ENCODE measurements around the gene SERPINA4. TPM values are rescaled to one million over a fixed set of nuclear protein-coding genes. Genes with fewer than 3 reads are reported as not detected.

Gene SERPINA4
- total and polyA plus RNA-seq, 9 of the 15 experiments (the other 6 are each of a cell fraction or from before 2014, with no cell fraction given), result not detected

- H3K36me3 ChIP-seq (ENCODE audit: control insufficient read depth, insufficient read depth, low read length), result no peaks in the 10 kb centered on the region
- H3K9ac ChIP-seq (ENCODE audit: insufficient read depth in 1 of 2, low read depth in 2 of 2, low read length in 2 of 2), result no peak overlapping the region
- no peak for FAIRE-seq
- no peak overlapping the region for H2AFZ ChIP-seq (ENCODE audit: low read depth, low read length)
- no peaks in the 10 kb centered on the region for H4K20me1 ChIP-seq (replicated peaks; ENCODE audit: control insufficient read depth, insufficient read depth, low read length)
- no peak overlapping the region for H3K4me2 ChIP-seq (ENCODE audit: insufficient read depth, low read length)
- no peaks in the 10 kb centered on the region for H3K9me3 ChIP-seq (replicated peaks; ENCODE audit: control insufficient read depth, insufficient read depth, low read depth, low read length)
- no peak for TF ChIP-seq IRF2 (CRISPR knock-in tag; IDR thresholded peaks at IDR 0.05)
- TF ChIP-seq FOXK2 (conservative IDR thresholded peaks at IDR 0.05 in 1 of 2, IDR thresholded peaks at IDR 0.05 in 1 of 2; ENCODE audit: low read depth in 2 of 2), result no peak
- TF ChIP-seq ZNF165 (CRISPR knock-in tag; IDR thresholded peaks at IDR 0.05; ENCODE audit: borderline replicate concordance), result no peak
- H3K4me3 ChIP-seq, result no peak overlapping the region
- H3K79me2 ChIP-seq (ENCODE audit: control insufficient read depth, insufficient read depth, low read length), result no peaks in the 10 kb centered on the region
- POLR2A ChIA-PET, result no interaction called here
- BruUV-seq (replicated peaks), result no TSS peak
- in situ Hi-C loops (cut with MboI), result no loop called here
- H3K27ac ChIP-seq (ENCODE audit: extremely low read depth, low read depth, low read length), result no peak overlapping the region
- no peaks in the 10 kb centered on the region for H3K4me1 ChIP-seq (replicated peaks in 1 of 2; ENCODE audit: control insufficient read depth in 2 of 2, insufficient read depth in 2 of 2, low read length in 2 of 2)
- intact Hi-C loops (cut with micrococcal nuclease), result no loop called here
- no peaks in the 10 kb centered on the region for H3K9me1 ChIP-seq (ENCODE audit: control insufficient read depth, insufficient read depth, low read length)
- no peak for DNase-seq (ENCODE audit: extremely low read depth in 1 of 4, low spot score in 3 of 4)
- WGBS (ENCODE audit: insufficient coverage, low coverage, missing lambda C conversion rate), result 0% methylated on average over 1 of the region's 5 CpGs
- CTCF ChIA-PET (ENCODE audit: low intra/inter-chr PET ratio), result no interaction called here
- no peaks in the 10 kb centered on the region for H3K27me3 ChIP-seq (ENCODE audit: control insufficient read depth in 2 of 2, insufficient read depth in 2 of 2, low read length in 2 of 2)
- no peak for ATAC-seq
Measured at GRCh38 chr14:94611179-94611578, 49.9 kb downstream of the SERPINA4 start.

- Histone ChIP-seq H3K9me1 (ENCODE audit: control insufficient read depth, insufficient read depth, low read length) (no peaks in the 10 kb centered on the region), H3K9ac (ENCODE audit: insufficient read depth in 1 of 2, low read depth in 2 of 2, low read length in 2 of 2) (no peak within 1 kb of the TSS), H3K27me3 (ENCODE audit: control insufficient read depth in 2 of 2, insufficient read depth in 2 of 2, low read length in 2 of 2) (no peaks in the 10 kb centered on the region), H3K4me2 (ENCODE audit: insufficient read depth, low read length) (no peak within 1 kb of the TSS), H4K20me1 (replicated peaks; ENCODE audit: control insufficient read depth, insufficient read depth, low read length) (no peaks in the 10 kb centered on the region), H3K9me3 (replicated peaks; ENCODE audit: control insufficient read depth, insufficient read depth, low read depth, low read length) (no peaks in the 10 kb centered on the region), H3K79me2 (ENCODE audit: control insufficient read depth, insufficient read depth, low read length) (no peaks in the 10 kb centered on the region), H3K27ac (ENCODE audit: extremely low read depth, low read depth, low read length) (no peak within 1 kb of the TSS), H3K4me1 (replicated peaks in 1 of 2; ENCODE audit: control insufficient read depth in 2 of 2, insufficient read depth in 2 of 2, low read length in 2 of 2) (no peaks in the 10 kb centered on the region), H3K36me3 (ENCODE audit: control insufficient read depth, insufficient read depth, low read length) (no peaks in the 10 kb centered on the region), H2AFZ (ENCODE audit: low read depth, low read length) (no peak within 1 kb of the TSS), H3K4me3 (no peak within 1 kb of the TSS)
- DNase-seq (ENCODE audit: extremely low read depth in 1 of 4, low spot score in 3 of 4) (no peak), ATAC-seq (no peak), FAIRE-seq (no peak)
- intact Hi-C loops (cut with micrococcal nuclease), result no loop called here
- no TSS peak for BruUV-seq (replicated peaks)
- in situ Hi-C loops (cut with MboI), result no loop called here
- 0% methylated on average over 4 of the region's 4 CpGs for WGBS (ENCODE audit: insufficient coverage, low coverage, missing lambda C conversion rate)
- ChIA-PET CTCF (ENCODE audit: low intra/inter-chr PET ratio) (no interaction called here), POLR2A (no interaction called here)
- TF ChIP-seq, protein P1, sequence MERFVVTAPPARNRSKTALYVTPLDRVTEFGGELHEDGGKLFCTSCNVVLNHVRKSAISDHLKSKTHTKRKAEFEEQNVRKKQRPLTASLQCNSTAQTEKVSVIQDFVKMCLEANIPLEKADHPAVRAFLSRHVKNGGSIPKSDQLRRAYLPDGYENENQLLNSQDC (CRISPR knock-in tag; IDR thresholded peaks at IDR 0.05), result no peak
- TF ChIP-seq MYC (IDR thresholded peaks at IDR 0.05; ENCODE audit: low read depth, low read length) (no peak), MYC (CRISPR knock-in tag; IDR thresholded peaks at IDR 0.05; ENCODE audit: borderline replicate concordance, low read depth) (no peak), PRMT5 (CRISPR knock-in tag; IDR thresholded peaks at IDR 0.05) (no peak), ZNF699 (CRISPR knock-in tag; IDR thresholded peaks at IDR 0.05; ENCODE audit: insufficient replicate concordance) (no peak), SMC3 (conservative IDR thresholded peaks at IDR 0.05; ENCODE audit: insufficient read depth, low read depth, low read length) (no peak), ZNF316 (IDR thresholded peaks at IDR 0.05) (no peak), NR2F6 (CRISPR knock-in tag; IDR thresholded peaks at IDR 0.05) (no peak), SP1 (CRISPR knock-in tag; IDR thresholded peaks at IDR 0.05) (no peak), MIER1 (IDR thresholded peaks at IDR 0.05; ENCODE audit: low read depth) (no peak), FOXP1 (CRISPR knock-in tag; IDR thresholded peaks at IDR 0.05) (no peak), TARDBP (IDR thresholded peaks at IDR 0.05) (no peak), NCOA1 (IDR thresholded peaks at IDR 0.05; ENCODE audit: low read depth) (no peak), MAFG (tag; conservative IDR thresholded peaks at IDR 0.05) (no peak), GTF2F1 (IDR thresholded peaks at IDR 0.05; ENCODE audit: low read depth, low read length) (no peak), ZNF384 (IDR thresholded peaks at IDR 0.05; ENCODE audit: low read depth, low read length) (no peak), THRA (IDR thresholded peaks at IDR 0.05) (no peak)
Measured at GRCh38 chr14:94612174-94612573, 50.9 kb downstream of the SERPINA4 start, which contains the start of gene SERPINA3. Gene SERPINA3, plus strand, starts transcription at chr14:94612391. Its CDS starts 2,051 bp downstream, at chr14:94614442.
